A549 (cell line): ENCODE data around the gene THOC7.

Experiments used
- KDM5A ChIP-seq: fragments of 200-600 bp; sonication (generic); IDR thresholded peaks from 2 replicates; pipeline ENCODE4 v1.6.1; 2016; ENCODE audit warnings: antibody characterized with exemption, mild to moderate bottlenecking
- PHF8 ChIP-seq: fragments of 200-600 bp; sonication (generic); IDR thresholded peaks from 2 replicates; pipeline ENCODE4 v1.6.1; 2016; ENCODE audit warnings: low read depth, mild to moderate bottlenecking, antibody characterized with exemption, moderate library complexity, borderline replicate concordance
- POLR2A ChIP-seq: IDR thresholded peaks from 2 replicates; pipeline ENCODE4 v1.6.1; 2012; ENCODE audit warnings: mild to moderate bottlenecking, low read length
- RFX5 ChIP-seq: fragments of 450-650 bp; IDR thresholded peaks from 2 replicates; pipeline ENCODE4 v1.7.1; 2014; ENCODE audit warnings: antibody characterized with exemption, mild to moderate bottlenecking, moderate library complexity
- SMC3 ChIP-seq: fragments of >200 bp; sonication (Bioruptor Twin); formaldehyde crosslinking; IDR thresholded peaks from 3 replicates; pipeline ENCODE4 v1.6.1; 2018; ENCODE audit warnings: inconsistent platforms
- TF ChIP-seq, protein P1 (sequence below): fragments of >200 bp; sonication (Bioruptor Twin); formaldehyde crosslinking; IDR thresholded peaks from 3 replicates; pipeline ENCODE4 v1.5.1; 2016
- TF ChIP-seq, protein P2 (sequence below): fragments of 200-600 bp; sonication (generic); IDR thresholded peaks from 2 replicates; pipeline ENCODE4 v1.6.1; 2016; ENCODE audit warnings: antibody characterized with exemption, mild to moderate bottlenecking, moderate library complexity
- TF ChIP-seq, protein P3 (sequence below): IDR thresholded peaks from 2 replicates; pipeline ENCODE4 v1.6.1; 2012

DNA sequence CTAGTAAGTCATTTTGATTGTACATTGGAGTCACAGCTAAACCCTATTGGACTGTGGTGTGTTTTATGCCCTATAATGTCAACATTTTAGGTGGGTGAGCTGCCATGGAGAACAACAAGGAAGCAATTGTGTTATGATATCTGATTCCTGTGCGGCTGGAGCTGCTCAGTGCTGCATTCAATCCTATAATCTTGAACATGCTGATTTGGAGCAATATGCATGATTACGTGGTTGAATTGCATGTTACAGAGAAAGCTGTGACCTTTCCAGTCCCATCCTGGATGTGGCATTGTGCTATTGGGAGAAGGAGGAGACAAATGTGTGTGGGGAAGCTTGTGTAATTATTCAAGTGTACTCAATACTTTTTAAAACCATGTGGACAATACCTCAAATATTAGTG lies 64.7 kb downstream of the THOC7 start:
- TF ChIP-seq RFX5 (no peak), PHF8 (no peak), POLR2A (no peak), KDM5A (no peak), SMC3 (no peak)
- TF ChIP-seq, protein P1, sequence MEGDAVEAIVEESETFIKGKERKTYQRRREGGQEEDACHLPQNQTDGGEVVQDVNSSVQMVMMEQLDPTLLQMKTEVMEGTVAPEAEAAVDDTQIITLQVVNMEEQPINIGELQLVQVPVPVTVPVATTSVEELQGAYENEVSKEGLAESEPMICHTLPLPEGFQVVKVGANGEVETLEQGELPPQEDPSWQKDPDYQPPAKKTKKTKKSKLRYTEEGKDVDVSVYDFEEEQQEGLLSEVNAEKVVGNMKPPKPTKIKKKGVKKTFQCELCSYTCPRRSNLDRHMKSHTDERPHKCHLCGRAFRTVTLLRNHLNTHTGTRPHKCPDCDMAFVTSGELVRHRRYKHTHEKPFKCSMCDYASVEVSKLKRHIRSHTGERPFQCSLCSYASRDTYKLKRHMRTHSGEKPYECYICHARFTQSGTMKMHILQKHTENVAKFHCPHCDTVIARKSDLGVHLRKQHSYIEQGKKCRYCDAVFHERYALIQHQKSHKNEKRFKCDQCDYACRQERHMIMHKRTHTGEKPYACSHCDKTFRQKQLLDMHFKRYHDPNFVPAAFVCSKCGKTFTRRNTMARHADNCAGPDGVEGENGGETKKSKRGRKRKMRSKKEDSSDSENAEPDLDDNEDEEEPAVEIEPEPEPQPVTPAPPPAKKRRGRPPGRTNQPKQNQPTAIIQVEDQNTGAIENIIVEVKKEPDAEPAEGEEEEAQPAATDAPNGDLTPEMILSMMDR, result no peak
- TF ChIP-seq, protein P2, sequence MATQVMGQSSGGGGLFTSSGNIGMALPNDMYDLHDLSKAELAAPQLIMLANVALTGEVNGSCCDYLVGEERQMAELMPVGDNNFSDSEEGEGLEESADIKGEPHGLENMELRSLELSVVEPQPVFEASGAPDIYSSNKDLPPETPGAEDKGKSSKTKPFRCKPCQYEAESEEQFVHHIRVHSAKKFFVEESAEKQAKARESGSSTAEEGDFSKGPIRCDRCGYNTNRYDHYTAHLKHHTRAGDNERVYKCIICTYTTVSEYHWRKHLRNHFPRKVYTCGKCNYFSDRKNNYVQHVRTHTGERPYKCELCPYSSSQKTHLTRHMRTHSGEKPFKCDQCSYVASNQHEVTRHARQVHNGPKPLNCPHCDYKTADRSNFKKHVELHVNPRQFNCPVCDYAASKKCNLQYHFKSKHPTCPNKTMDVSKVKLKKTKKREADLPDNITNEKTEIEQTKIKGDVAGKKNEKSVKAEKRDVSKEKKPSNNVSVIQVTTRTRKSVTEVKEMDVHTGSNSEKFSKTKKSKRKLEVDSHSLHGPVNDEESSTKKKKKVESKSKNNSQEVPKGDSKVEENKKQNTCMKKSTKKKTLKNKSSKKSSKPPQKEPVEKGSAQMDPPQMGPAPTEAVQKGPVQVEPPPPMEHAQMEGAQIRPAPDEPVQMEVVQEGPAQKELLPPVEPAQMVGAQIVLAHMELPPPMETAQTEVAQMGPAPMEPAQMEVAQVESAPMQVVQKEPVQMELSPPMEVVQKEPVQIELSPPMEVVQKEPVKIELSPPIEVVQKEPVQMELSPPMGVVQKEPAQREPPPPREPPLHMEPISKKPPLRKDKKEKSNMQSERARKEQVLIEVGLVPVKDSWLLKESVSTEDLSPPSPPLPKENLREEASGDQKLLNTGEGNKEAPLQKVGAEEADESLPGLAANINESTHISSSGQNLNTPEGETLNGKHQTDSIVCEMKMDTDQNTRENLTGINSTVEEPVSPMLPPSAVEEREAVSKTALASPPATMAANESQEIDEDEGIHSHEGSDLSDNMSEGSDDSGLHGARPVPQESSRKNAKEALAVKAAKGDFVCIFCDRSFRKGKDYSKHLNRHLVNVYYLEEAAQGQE, result no peak
- TF ChIP-seq, protein P3, sequence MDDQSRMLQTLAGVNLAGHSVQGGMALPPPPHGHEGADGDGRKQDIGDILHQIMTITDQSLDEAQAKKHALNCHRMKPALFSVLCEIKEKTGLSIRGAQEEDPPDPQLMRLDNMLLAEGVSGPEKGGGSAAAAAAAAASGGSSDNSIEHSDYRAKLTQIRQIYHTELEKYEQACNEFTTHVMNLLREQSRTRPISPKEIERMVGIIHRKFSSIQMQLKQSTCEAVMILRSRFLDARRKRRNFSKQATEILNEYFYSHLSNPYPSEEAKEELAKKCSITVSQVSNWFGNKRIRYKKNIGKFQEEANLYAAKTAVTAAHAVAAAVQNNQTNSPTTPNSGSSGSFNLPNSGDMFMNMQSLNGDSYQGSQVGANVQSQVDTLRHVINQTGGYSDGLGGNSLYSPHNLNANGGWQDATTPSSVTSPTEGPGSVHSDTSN, result no peak
